Measurements from ENCODE around the gene COX5A.
A peak's percentile ranks its signal among the peaks of the same experiment; 100 is the strongest.

COX5A gene

DNA sequence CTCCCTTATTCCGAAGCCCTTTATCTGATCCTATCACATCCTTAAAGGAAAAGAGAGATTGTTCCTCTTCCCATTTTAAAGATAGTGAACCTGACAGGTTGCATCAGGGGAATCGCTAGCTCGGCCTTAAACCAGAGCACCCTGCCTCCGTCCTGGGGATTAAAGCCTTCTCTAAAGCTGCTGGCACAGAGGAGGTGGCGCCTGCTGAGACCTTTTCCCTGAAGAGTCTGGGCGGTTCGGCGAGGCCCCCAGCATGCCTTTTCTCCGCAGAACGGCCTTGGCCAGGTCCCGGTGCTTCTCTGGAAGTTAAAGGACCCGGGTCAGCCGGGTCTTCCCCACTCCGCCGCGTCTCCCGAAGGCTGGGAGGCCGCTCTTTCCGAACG lies 31.8 kb downstream of the COX5A start:
- peaks cover 4% of the 10 kb centered on the region; the same call in 1 of the 2 replicates for H3K36me3 ChIP-seq (ENCODE audit: insufficient read depth, low read length)
- peak overlapping the region; percentile 100 for H2AFZ ChIP-seq (ENCODE audit: low read length)

DNA sequence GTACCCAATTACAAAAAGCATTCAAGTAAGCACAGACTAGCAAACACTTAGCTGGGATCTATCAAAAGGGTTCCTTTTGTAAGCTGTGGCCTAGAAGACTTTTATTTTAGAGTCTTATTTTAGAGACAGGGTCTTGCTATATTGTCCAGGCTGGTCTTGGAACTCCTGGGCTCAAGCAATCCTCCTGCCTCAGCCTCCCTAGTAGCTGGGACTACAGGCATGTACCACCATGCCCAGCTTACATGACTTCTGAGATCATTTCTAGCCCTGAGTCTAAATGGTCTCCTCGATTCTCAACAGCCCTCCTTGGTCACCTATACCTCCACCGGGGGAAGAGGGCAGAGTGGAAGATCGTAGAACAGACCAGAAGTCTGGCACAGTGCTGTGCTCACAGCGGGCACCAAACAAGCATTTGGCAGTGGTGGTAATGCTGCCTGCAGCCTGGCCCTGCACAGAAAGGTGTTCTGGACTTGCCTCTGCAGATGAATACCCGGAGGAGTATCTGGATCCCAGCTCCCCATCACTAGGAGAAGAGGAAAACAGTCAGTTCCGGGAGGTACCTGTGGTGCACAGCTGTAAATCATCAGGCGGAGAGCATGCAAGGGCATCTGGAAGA lies 33.6 kb downstream of the COX5A start:
- H3F3A ChIP-seq (ENCODE audit: low read depth): no peaks in the 10 kb centered on the region
- peak overlapping the region; percentile 19 for H3K9ac ChIP-seq (ENCODE audit: low read depth, low read length, poor library complexity, severe bottlenecking)
- peak overlapping the region; percentile 86 for H3K4me2 ChIP-seq (ENCODE audit: low read depth, low read length, poor library complexity, severe bottlenecking)
- peak overlapping the region; percentile 99 for H3K4me3 ChIP-seq (ENCODE audit: low read length, poor library complexity, severe bottlenecking)
- peaks cover 4% of the 10 kb centered on the region; the same call in 1 of the 2 replicates for H3K36me3 ChIP-seq (ENCODE audit: insufficient read depth, low read length)
- H3K9me3 ChIP-seq (ENCODE audit: insufficient read depth, low read depth, low read length): no peaks in the 10 kb centered on the region
- peaks cover 24% of the 10 kb centered on the region for H3K79me2 ChIP-seq (ENCODE audit: insufficient read depth, low read length)
- H2AFZ ChIP-seq (ENCODE audit: low read length): no peak overlapping the region
- peaks cover 18% of the 10 kb centered on the region for H3K4me1 ChIP-seq (ENCODE audit: insufficient read depth, low read length, poor library complexity, severe bottlenecking)
- H4K20me1 ChIP-seq (ENCODE audit: insufficient read depth, low read length, poor library complexity, severe bottlenecking): no peaks in the 10 kb centered on the region
- no peaks in the 10 kb centered on the region for H3K9me2 ChIP-seq (replicated peaks; ENCODE audit: low read depth, low read length)
- TF ChIP-seq EZH2phosphoT487 (IDR thresholded peaks at IDR 0.05; ENCODE audit: borderline replicate concordance): no peak
- TF ChIP-seq, protein P1, sequence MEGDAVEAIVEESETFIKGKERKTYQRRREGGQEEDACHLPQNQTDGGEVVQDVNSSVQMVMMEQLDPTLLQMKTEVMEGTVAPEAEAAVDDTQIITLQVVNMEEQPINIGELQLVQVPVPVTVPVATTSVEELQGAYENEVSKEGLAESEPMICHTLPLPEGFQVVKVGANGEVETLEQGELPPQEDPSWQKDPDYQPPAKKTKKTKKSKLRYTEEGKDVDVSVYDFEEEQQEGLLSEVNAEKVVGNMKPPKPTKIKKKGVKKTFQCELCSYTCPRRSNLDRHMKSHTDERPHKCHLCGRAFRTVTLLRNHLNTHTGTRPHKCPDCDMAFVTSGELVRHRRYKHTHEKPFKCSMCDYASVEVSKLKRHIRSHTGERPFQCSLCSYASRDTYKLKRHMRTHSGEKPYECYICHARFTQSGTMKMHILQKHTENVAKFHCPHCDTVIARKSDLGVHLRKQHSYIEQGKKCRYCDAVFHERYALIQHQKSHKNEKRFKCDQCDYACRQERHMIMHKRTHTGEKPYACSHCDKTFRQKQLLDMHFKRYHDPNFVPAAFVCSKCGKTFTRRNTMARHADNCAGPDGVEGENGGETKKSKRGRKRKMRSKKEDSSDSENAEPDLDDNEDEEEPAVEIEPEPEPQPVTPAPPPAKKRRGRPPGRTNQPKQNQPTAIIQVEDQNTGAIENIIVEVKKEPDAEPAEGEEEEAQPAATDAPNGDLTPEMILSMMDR (conservative IDR thresholded peaks at IDR 0.05; ENCODE audit: low read length): no peak
- H3K27me3 ChIP-seq (ENCODE audit: insufficient read depth, low read length, poor library complexity, severe bottlenecking): no peaks in the 10 kb centered on the region

More for the DNA sequence above, 31.8 kb downstream of the COX5A start:
- Histone ChIP-seq H4K20me1 (ENCODE audit: insufficient read depth, low read length, poor library complexity, severe bottlenecking) (no peaks in the 10 kb centered on the region), H3K4me1 (ENCODE audit: insufficient read depth, low read length, poor library complexity, severe bottlenecking) (peaks cover 18% of the 10 kb centered on the region), H3F3A (ENCODE audit: low read depth) (no peaks in the 10 kb centered on the region), H3K9me3 (ENCODE audit: insufficient read depth, low read depth, low read length) (no peaks in the 10 kb centered on the region), H3K4me3 (ENCODE audit: low read length, poor library complexity, severe bottlenecking) (peak overlapping the region; percentile 99), H3K27me3 (ENCODE audit: insufficient read depth, low read length, poor library complexity, severe bottlenecking) (no peaks in the 10 kb centered on the region), H3K79me2 (ENCODE audit: insufficient read depth, low read length) (peaks cover 24% of the 10 kb centered on the region), H3K9me2 (replicated peaks; ENCODE audit: low read depth, low read length) (no peaks in the 10 kb centered on the region), H3K9ac (ENCODE audit: low read depth, low read length, poor library complexity, severe bottlenecking) (peak overlapping the region; percentile 90), H3K4me2 (ENCODE audit: low read depth, low read length, poor library complexity, severe bottlenecking) (peak overlapping the region; percentile 86)
- TF ChIP-seq EZH2phosphoT487 (IDR thresholded peaks at IDR 0.05; ENCODE audit: borderline replicate concordance): no peak
- TF ChIP-seq, protein P1 (conservative IDR thresholded peaks at IDR 0.05; ENCODE audit: low read length): no peak

DNA sequence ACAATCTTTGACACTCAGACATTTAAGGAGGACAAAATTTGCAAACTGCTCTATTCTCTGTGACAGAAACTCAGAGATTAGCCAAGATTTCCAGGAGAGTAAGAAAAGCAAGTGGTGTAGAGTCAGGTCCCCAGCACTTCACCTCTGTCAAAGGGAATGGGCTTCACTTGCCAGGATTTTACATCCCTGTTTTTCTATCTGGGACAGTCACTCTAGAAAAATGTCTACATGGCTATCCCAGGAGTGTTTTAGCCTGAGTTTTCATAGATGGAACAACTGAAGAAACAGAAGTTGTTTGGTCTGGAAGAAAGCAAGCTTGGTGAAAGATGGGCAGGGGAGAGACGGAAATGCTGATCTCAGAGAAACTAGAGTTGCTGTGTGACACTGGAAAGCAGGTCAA lies 34.2 kb downstream of the COX5A start:
- no peaks in the 10 kb centered on the region for H3K9me3 ChIP-seq (ENCODE audit: insufficient read depth, low read depth, low read length)
- peaks cover 24% of the 10 kb centered on the region for H3K79me2 ChIP-seq (ENCODE audit: insufficient read depth, low read length)
- H2AFZ ChIP-seq (ENCODE audit: low read length): no peak overlapping the region
- no peak overlapping the region for H3K4me3 ChIP-seq (ENCODE audit: low read length, poor library complexity, severe bottlenecking)
- peak overlapping the region; percentile 19 for H3K9ac ChIP-seq (ENCODE audit: low read depth, low read length, poor library complexity, severe bottlenecking)
- no peak for TF ChIP-seq EZH2phosphoT487 (IDR thresholded peaks at IDR 0.05; ENCODE audit: borderline replicate concordance)
- TF ChIP-seq, protein P1 (conservative IDR thresholded peaks at IDR 0.05; ENCODE audit: low read length): no peak
- no peaks in the 10 kb centered on the region for H4K20me1 ChIP-seq (ENCODE audit: insufficient read depth, low read length, poor library complexity, severe bottlenecking)
- no peaks in the 10 kb centered on the region for H3K9me2 ChIP-seq (replicated peaks; ENCODE audit: low read depth, low read length)
- peaks cover 4% of the 10 kb centered on the region; the same call in 1 of the 2 replicates for H3K36me3 ChIP-seq (ENCODE audit: insufficient read depth, low read length)
- H3K27me3 ChIP-seq (ENCODE audit: insufficient read depth, low read length, poor library complexity, severe bottlenecking): no peaks in the 10 kb centered on the region
- H3K4me1 ChIP-seq (ENCODE audit: insufficient read depth, low read length, poor library complexity, severe bottlenecking): peaks cover 18% of the 10 kb centered on the region
- H3F3A ChIP-seq (ENCODE audit: low read depth): no peaks in the 10 kb centered on the region
- H3K4me2 ChIP-seq (ENCODE audit: low read depth, low read length, poor library complexity, severe bottlenecking): no peak overlapping the region
